Renal cortex interstitium (tissue), 11 donors: ENCODE measurements around the gene SAG. TPM values are rescaled to one million over a fixed set of nuclear protein-coding genes. Genes with fewer than 3 reads are reported as not detected.

Experiments used
- DNase-seq, 11 donors: peaks; one replicate each; pipeline ENCODE4 v3.0.0-alpha.2; 2013; ENCODE audit warnings: low read depth in 9 of 11, low spot score in 4 of 11; ENCODE audit errors: extremely low read depth in 1 of 11
- polyA plus RNA-seq, 3 donors: library from polyadenylated mRNA; unstranded; fragments of 120-200 nt; gene quantifications; one replicate each; pipeline ENCODE4 v1.2.1, GENCODE V29; 2013; ENCODE audit not compliant: insufficient read length in 3 of 3

SAG gene
- polyA plus RNA-seq, 3 donors: 0.05 to 0.32 (median 0.09) TPM

DNA sequence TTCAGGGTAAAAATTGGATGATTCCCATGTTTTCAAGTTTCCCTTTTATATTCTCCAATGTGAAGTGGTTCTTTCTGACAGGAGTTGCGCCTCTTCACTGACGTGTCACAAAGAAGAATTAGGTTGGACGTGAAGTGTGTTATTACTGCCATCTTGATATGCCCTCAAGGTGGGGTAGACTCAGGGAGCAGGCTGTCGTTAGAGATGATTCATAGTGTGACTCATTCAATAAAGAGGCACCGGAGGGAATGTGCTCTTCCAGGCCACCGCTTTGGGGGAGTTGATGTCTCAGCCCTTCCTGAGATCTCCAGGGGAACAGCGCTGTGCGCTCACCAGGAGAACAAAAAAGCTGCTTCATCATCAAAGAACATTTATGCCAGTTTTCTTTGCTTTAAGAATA lies 43.1 kb downstream of the SAG start:
- DNase-seq: no peak

DNA sequence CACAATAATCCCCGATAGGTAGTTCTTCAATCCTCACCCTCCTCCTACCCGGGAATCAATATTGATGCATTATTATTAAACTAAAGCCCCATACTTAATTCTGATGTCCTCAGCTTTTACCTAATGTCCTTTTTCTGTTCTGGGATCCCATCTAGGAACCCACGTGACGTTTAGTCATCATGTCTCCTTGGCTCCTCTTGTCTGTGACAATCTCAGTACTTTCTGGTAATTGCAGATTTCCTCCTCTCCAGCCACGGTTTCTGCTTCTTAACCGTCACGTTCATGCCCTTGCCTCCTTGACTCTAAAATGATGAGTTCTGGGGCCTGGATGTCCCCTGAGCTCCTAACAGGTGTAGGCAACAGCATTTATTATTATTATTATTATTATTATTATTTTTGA lies 43.8 kb downstream of the SAG start:
- DNase-seq: no peak

DNA sequence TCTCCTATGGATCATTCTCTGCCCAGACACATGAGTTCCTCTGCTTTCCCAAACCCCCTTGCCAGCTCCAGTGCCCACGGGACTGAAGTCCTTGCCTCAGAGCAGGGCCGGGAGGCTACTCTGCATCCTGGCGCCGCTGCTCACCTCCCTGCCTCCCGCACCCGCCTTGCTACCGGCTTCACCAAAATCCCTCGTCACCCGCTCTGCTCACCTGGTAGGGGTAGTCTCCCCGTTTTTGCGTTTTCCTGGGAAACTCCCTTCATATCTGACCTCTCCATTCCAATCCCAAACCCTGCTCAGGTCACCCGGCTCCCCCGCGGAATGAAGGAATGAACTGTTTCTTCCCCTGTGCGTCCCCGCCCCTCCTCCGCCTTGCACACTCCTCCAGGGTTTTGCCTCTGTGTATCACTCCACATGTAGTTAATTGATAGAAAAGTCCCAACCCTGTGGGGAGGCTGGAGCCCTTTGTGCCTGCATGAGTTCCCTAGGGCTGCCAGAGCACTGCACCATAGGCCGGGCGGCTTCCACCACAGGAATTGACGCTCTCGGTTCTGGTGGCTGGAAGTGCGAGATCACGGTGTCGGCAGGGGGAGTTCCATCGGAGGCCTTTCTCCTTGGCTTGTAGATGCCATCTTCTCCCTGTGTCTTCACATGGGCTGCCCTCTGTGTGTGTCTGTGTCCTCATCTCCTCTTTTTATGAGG lies 44.7 kb downstream of the SAG start:
- DNase-seq: no peak

DNA sequence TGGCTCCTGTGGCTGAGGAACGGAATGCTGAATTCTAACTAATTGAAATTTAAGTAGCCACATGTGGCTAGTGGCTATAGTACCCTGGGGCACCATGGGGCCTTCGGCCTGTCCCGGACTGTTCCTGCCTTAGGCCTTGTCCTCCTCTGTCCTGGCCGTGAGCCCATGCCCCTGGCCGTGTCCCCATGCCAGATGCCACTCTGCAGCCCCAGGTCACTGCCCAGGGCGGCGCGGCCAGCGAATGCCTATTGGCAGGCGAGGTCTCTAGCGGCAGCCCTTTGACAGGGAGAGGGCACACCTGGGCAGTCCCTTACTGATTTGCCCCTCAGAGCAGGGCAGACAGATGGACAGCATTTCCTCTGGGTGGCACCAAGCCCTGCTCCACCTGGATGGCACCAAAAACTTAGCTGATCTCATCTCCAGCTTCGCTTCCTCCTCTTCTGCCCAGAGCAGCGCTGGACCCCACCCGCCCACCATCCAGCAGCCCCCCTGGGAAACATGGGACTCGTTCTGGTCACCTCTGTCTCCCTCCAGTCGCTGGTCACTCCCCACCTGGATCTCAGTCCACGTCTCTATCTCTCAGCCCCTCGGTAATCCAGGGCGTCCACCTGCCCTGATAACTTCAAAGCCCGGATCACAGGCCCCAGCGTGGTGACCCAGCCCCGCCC lies 45.6 kb downstream of the SAG start:
- no peak for DNase-seq

DNA sequence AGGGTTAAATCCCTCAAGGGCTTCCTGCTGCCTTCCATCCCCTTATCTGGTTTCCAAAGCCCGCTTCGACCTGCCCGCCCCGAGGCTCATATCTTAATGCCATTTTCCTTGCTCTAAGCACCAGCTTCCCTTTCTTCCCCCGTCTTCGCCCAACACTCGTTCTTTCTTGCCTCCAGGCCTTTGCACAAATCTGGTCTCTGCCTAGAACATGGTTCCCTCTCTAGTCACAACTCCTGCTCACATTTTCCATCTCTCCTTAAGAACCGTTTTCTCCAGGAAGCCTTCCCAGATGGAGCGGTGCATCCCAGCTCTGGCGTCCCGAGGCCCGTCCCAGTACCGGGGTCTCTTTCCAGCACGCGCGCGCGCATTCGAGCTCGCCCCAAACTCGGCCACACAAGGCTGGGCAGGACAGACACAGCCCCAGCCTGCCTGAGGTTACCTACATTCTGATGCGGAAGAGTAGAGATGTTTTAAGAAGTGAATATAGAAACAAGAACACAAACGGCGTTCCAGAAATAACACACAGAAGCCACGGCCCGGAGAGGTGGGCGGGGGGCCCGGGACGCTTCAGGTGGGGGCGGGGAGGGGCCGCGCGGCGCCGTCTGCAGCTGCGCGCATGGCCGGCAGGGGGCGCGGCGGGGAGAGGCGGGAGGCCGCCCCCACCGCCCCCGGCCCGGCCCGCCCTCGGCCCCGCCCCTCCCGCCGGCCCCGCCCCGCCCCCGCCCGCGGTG lies 46.3 kb downstream of the SAG start, which contains the start of gene DGKD:
TSS of gene DGKD (plus strand) at position 726 of the 731 bp plus-strand sequence. CDS start 25 bp downstream, outside the sequence.
- peak in 7 of 11 donors; percentile 41 to 70 (median 49) for DNase-seq

DNA sequence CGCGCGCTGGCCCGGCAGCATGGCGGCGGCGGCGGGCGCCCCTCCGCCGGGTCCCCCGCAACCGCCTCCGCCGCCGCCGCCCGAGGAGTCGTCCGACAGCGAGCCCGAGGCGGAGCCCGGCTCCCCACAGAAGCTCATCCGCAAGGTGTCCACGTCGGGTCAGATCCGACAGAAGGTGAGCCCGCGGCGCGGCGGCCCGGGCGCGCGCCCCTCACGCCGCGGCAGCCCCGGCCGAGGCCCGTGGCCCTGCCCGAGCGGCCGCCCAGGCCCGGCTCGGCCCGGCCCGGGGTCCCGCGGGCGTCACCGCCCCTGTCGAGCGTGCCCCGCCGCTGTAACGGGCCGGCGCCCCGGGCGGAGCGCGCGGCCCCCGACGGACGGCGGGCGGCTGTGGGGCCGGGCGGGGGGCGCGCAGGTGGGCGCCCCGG lies 46.9 kb downstream of the SAG start:
- no peak for DNase-seq

DNA sequence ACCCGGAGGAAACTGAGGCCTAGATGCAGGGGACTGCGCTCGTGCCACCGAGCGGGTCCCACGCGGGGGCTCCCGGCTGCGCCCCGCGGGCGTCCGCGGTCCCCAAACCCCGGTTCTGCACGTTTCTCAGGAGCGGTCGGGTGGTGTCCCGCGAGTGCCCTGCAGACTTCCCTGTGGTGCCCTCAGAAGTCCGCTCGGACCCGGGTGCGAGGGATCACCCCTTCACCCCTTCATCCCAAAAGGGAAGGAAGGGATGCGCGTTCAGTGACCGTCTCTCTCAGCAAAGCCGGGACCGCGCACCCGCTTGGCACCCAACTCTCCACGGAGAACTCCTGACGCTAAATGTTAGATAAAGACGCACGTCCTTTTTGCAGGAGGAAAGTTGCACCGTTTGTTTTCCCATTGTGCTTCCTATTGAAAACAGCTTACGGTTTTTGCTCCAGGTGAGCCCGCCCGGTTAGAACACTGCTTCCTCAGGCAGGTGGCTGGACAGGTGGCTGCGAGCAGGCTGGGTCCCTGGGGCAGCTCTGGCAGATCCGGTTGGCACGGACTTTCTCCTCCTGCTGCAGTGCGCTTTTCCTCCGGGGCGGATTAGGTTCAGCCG lies 47.5 kb downstream of the SAG start:
- no peak for DNase-seq

DNA sequence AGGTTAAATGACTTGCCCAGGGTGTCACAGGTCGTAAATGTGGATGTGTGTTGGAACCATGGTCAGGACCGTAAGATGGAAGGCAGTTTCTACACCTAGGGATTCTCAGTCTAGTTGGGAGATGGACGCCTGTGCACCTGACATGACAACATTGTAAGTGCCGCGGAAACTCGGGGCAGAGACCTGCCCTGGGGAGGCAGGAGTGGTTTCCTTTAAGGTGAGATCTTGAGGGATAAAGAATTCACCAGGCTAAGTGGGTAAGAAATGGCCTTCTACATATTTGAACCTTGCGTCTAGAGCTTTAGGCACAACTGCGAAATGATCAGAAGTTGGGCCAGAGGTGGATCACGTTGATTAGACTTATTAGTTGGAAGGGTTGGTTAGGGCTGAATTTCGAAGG lies 48.3 kb downstream of the SAG start:
- no peak for DNase-seq

DNA sequence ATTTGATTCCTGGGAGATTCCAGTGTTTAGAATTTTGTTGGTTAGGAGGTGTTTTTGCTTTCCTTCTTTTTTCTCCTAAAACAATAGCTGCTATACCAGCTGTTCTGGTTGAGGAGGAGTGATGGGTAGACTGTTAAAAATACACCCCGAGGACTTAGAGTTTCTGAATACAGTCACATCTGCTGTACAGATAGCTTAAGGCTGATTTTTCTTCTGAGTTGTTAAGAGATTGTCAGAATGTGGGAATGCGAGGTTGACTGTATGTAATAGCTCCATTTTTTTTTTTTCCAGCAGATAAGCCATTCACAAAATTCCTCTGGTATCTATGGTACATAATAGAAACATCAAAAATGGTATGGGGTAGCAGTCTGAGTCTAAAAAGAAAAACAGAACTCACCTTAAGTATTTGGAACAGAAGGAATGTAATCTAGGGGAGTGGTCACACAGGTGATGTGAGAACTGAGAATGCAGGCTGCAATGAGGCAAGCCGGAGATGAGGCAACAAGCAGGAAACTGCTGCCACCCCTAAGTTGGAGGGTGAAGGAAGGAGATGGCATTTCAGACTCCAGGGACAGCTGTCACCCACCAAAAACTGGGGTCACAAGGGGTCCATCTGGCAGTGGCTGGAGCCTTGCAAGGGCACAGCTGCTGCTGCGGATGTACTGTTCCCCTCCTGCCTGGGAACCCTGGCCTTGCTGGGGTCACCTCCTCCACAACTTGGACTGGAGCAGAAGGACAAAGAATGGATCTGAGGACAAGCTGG lies 49.1 kb downstream of the SAG start:
- no peak for DNase-seq

DNA sequence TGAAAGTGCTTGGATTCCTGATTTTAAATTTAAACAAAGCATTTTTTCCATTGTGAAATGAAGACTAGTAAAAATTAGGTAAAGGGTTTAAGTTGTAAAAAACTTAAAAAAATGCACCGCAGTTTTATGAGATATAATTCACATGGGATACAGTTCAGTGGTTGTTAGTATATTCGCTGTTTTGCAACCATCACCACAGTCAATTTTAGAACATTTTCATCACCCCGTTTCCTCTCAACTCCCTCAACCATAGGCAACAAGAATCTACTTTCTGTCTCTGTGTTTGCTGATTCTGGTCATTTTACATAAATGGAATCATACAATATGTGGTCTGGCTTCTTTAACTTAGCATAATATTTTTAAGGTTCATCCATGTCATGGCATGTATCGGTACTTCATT lies 50.7 kb downstream of the SAG start:
- DNase-seq: no peak

DNA sequence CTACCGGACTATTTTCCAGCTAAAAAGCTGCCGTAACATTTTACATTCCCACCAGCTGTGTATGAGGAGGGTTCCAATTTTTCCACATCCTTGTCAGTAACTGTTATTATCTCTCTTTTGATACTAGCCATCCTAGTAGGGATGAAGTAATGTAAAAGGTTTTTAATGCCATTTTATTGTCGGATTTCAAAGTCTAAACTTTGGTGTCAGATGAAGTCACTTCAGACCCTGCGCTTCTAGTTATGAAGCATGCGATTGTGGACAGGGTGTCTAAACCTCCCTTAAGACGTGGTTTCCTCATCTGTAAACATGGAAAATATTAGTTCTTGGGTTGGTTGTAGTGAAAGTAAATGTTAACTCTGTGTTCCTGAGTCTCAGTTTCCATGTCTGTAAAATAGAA lies 51.3 kb downstream of the SAG start:
- DNase-seq: no peak

DNA sequence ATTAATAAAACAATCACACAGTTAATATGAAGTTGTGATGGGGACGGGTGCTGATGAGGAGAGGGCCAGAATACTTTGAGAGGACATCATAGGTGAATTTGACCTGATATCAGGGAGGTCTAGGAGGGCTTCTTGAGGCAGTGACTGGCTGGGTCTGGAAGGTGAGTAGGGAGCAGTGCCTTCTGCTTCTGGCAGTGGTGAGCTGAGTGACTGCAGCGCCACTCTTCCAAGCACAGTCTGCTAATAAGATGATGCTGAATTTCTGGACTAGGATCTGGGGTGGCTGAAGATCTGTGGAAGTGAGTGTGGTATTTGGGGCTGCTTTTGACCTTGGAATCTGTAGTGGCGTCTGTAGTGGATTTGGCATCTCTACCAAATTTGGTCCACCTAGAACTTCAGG lies 52.2 kb downstream of the SAG start:
- no peak for DNase-seq

DNA sequence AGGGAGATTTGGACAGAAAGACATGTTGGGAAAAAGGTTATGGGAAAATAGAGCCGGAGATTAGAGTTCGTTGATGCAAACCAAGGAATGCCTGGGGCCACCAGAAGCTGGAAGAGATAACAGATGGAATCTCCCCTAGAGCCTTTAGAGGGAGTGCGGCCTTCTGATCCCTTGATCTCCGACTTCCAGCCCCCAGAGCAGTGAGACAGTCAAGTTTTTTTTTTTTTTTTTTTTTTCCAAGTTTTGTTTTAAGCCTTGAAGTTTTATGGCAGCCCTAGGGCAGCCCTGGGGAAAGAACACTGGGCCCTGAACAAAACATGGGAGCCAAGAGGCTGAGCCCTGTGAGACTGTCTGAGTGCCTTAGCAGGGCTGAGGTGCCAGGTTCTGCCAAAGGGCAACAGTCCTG lies 53.2 kb downstream of the SAG start:
- no peak for DNase-seq

DNA sequence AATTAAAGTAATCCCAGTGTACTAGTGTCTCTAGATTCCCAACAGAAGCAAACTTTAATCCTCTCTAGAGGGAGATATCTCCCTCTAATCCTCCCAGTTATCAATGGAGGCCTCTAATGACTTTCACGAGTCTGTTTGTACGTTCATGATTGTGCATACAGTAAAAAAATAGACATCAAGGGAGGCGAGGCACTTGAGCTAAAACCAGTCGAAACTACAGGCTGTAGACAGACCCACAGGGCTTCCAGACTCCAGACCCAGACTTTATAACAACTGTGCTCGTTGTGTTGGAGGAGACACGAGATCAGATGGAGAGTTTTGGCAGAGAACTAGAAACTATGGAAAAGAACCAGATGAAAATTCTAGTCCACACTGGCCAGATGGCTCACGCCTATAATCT lies 53.7 kb downstream of the SAG start:
- no peak for DNase-seq

DNA sequence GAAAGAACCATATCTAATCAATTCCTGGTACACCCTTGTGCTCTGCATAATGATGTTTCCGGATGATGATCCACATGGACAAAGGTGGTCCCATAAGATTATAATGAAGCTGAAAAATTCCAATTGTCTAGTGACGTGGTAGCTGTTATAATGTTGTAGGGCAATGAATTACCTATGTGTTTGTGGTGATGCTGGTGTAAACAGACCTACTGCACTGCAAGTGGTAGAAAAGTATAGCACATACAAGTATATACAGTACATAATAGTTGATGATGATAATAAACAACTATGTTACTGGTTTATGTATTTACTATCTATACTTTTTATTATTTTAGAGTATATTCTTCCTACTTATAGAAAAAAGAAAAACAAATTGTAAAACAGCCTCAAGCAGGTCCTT lies 55.1 kb downstream of the SAG start:
- no peak for DNase-seq

DNA sequence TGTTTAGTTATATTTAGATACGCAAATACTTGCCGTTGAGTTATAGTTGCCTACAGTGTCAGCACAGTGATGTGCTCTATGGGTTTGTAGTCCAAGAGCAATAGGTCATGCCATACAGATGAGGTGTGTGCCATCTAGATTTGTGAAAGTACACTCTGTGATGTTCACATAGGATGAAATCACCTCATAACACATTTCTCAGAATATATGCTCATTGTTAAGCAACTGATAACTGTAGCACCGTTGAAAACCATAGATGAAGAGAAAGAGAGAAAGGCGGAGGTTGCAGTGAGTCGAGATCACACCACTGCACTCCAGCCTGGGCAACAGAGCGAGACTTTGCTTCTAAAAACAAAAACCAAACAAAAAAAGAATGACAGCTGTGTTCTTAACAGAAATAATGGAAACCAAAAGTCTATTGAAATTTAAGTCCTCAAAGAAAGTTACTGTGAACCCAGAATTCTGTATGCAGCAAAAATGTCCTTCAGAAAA lies 56.2 kb downstream of the SAG start:
- no peak for DNase-seq

DNA sequence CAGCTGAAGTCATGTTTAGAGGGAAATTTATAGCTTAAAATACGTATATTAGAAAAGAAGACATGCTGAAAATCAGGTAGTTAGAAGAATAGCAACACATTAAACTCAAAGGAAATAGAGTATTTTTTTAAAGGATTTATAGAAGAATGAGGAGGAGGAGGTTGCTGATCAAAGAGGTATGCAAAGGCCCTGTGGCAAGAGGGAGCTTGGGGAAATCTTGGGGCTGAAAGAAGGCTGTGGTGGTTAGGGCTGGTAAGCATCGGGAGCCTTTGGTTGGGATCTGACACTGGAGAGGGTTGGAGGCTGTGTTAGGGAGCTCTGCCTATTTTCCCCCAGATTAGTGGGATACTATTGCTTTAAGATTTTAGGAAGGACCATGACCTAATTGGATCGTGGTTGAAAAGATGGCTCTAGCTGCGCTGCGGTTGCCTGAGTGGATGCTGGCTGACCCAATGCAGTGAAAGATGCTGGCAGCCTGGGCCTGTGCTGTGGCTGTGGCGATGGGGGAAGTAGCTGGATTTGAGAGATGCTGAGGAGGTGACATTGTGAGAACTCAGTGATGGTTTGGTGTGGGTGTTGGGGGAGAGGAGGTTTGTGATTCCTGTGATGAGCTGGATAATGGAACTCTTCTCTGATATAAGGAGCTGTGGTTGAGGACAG lies 58.4 kb downstream of the SAG start:
- DNase-seq: no peak

DNA sequence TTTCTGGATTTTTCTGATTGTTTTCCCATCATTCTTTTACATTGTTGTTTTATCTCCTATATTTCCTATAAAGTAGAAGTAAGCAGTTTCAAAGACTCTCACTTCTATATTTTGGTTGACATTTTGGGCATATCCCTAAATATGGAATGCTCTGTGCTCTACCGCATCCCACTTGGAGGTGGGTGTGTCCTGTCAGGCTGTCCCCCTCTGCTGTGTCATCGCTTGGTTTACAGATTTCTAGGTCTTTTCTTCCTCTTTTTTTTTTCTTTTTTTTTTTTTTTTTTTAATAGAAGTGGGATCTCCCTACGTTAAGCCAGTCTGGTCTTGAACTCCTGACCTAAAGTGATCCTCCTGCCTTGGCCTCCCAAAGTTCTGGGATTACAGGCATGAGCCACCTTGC lies 60.0 kb downstream of the SAG start:
- DNase-seq: no peak
